H1 (cell line): ENCODE data around the gene SLC6A17. TPM values are rescaled to one million over a fixed set of nuclear protein-coding genes. Genes with fewer than 3 reads are reported as not detected.

ENCODE experiments used
- BACH1 ChIP-seq: IDR thresholded peaks from 2 replicates; pipeline ENCODE4 v1.6.1; 2012; ENCODE audit warnings: low read length, improper control_type of control experiment
- CHD7 ChIP-seq: fragments of 300-600 bp; sonication (generic); IDR thresholded peaks from 2 replicates; pipeline ENCODE4 v1.7.1; 2012; ENCODE audit warnings: low read length, moderate library complexity, mild to moderate bottlenecking, inconsistent platforms; ENCODE audit not compliant: insufficient replicate concordance
- CTBP2 ChIP-seq: IDR thresholded peaks from 2 replicates; pipeline ENCODE4 v1.7.0; 2011; ENCODE audit warnings: borderline replicate concordance, mild to moderate bottlenecking, moderate library complexity, mixed read lengths, low read length; ENCODE audit not compliant: insufficient read depth, insufficient read length
- HDAC2 ChIP-seq, 2 experiments: fragments of 300-600 bp in 1 of 2; sonication (generic) in 1 of 2; IDR thresholded peaks; 2 replicates each; pipeline ENCODE4 v1.6.1; 2011 to 2012; ENCODE audit warnings: low read depth in 2 of 2, low read length in 2 of 2, mild to moderate bottlenecking in 2 of 2, moderate library complexity in 2 of 2, borderline replicate concordance in 1 of 2, inconsistent platforms in 1 of 2
- NANOG ChIP-seq: IDR thresholded peaks from 2 replicates; pipeline ENCODE4 v1.6.1; 2011; ENCODE audit warnings: low read length, low read depth, mild to moderate bottlenecking, inconsistent platforms; ENCODE audit not compliant: insufficient read depth, poor library complexity, severe bottlenecking
- RXRA ChIP-seq: IDR thresholded peaks from 2 replicates; pipeline ENCODE4 v1.6.1; 2011; ENCODE audit warnings: low read depth, mild to moderate bottlenecking, low read length, moderate library complexity; ENCODE audit not compliant: insufficient read depth
- SAP30 ChIP-seq: fragments of 300-600 bp; sonication (generic); IDR thresholded peaks from 2 replicates; pipeline ENCODE4 v1.7.1; 2012; ENCODE audit warnings: low read length, moderate library complexity, mild to moderate bottlenecking, inconsistent platforms; ENCODE audit not compliant: insufficient read depth, insufficient replicate concordance
- polyA plus RNA-seq, 7 experiments: library from polyadenylated mRNA; depleted of rRNA in 3 of 7; stranded (reverse) in 5 of 7; unstranded in 2 of 7; fragments of >200 nt in 5 of 7; fragments of 200-250 nt in 2 of 7; gene quantifications; 1 replicate in 5 of 7; 2 replicates in 1 of 7; 4 replicates in 1 of 7; pipeline versions ENCODE4 v1.2.1 to v1.2.3, GENCODE V29; 2011 to 2013; ENCODE audit warnings: missing spikeins in 2 of 7, mixed read lengths in 2 of 7
- total RNA-seq: library from RNA; stranded (reverse); fragmentation: NEBNext Ultra II Directional; extraction: Animal tissue kit (Norgen Biotek cat#: 25700); gene quantifications from 2 replicates; pipeline ENCODE4 v1.2.1, GENCODE V29; 2021

Gene SLC6A17
- total and polyA plus RNA-seq, 2 of the 8 experiments (the other 6 are each of a cell fraction or from before 2014, with no cell fraction given), result 0.15 to 0.28 TPM

DNA sequence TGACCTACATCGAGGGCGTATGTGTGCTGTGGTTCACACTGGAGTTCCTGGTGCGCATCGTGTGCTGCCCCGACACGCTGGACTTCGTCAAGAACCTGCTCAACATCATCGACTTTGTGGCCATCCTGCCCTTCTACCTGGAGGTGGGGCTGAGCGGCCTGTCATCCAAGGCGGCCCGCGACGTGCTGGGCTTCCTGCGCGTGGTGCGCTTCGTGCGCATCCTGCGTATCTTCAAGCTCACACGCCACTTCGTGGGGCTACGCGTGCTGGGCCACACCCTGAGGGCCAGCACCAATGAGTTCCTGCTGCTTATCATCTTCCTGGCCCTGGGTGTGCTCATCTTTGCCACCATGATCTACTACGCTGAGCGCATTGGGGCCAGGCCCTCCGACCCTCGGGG is 72.8 kb downstream of the SLC6A17 start (continued):
- TF ChIP-seq SAP30 (no peak), NANOG (no peak), HDAC2 (IDR thresholded peaks at IDR 0.05; ENCODE audit: borderline replicate concordance in 1 of 2, low read depth in 2 of 2, low read length in 2 of 2) (no peak), CTBP2 (no peak), RXRA (no peak), CHD7 (no peak), BACH1 (no peak)
